OCI-LY7 (cell line): ENCODE results near the gene BOD1L1. TPM values are rescaled to one million over a fixed set of nuclear protein-coding genes. Genes with fewer than 3 reads are reported as not detected.

Experiments used
- BruUV-seq: library from RNA; stranded (reverse); fragments of 400-500 nt; replicated peaks from 2 replicates; lab custom pipeline; 2021; lab: Mats Ljungman, UMichigan
- CTCF ChIA-PET: fragments of 300-600 bp; sonication (Branson Sonifier 250); formaldehyde crosslinking; loops from one replicate; lab custom pipeline; 2022; ENCODE audit warnings: antibody characterized with exemption; ENCODE audit not compliant: unreplicated experiment; lab: Charles Lee
- POLR2A ChIA-PET: fragments of 300-600 bp; sonication (Branson Sonifier 250); formaldehyde crosslinking; loops from one replicate; lab custom pipeline; 2022; ENCODE audit warnings: antibody characterized with exemption; lab: Charles Lee
- DNase-seq: peaks from one replicate; pipeline ENCODE4 v3.0.0-alpha.2; 2015; ENCODE audit warnings: low spot score
- H2AFZ ChIP-seq: fragments of 200-600 bp; sonication (generic), shearing (Covaris generic); 2 replicates; pipeline ENCODE4 v1.6.1; 2014; ENCODE audit warnings: mild to moderate bottlenecking, antibody characterized with exemption, low read length, moderate library complexity
- H3K27ac ChIP-seq: fragments of 200-600 bp; sonication (generic); 2 replicates; pipeline ENCODE4 v1.5.1; 2014; ENCODE audit warnings: mixed run types, low read depth, mild to moderate bottlenecking, moderate library complexity, low read length, inconsistent platforms; ENCODE audit not compliant: poor library complexity, severe bottlenecking
- H3K36me3 ChIP-seq: fragments of 200-600 bp; sonication (generic); 2 replicates; pipeline ENCODE4 v1.6.1; 2014; ENCODE audit warnings: mild to moderate bottlenecking, antibody characterized with exemption, low read length, moderate library complexity, mixed read lengths; ENCODE audit not compliant: insufficient read depth
- H3K4me1 ChIP-seq: fragments of 200-600 bp; sonication (generic); 2 replicates; pipeline ENCODE4 v1.5.1; 2014; ENCODE audit warnings: mild to moderate bottlenecking, low read length; ENCODE audit not compliant: insufficient read depth, poor library complexity, severe bottlenecking
- H3K4me2 ChIP-seq: fragments of 200-600 bp; sonication (generic); 2 replicates; pipeline ENCODE4 v1.6.1; 2014; ENCODE audit warnings: mild to moderate bottlenecking, low read length
- H3K4me3 ChIP-seq: fragments of 200-600 bp; sonication (generic); 2 replicates; pipeline ENCODE4 v1.5.1; 2014; ENCODE audit warnings: mild to moderate bottlenecking, low read depth, low read length; ENCODE audit not compliant: poor library complexity, severe bottlenecking
- H3K79me2 ChIP-seq: fragments of 200-600 bp; sonication (generic); 2 replicates; pipeline ENCODE4 v1.6.1; 2016; ENCODE audit warnings: low read depth, mild to moderate bottlenecking, low read length, moderate library complexity, mixed read lengths; ENCODE audit not compliant: insufficient read depth
- H3K9me2 ChIP-seq: fragments of 200-600 bp; sonication (generic); 2 replicates; pipeline ENCODE4 v1.6.1; 2016; ENCODE audit warnings: mild to moderate bottlenecking, low read length, mixed read lengths; ENCODE audit not compliant: insufficient read depth
- H3K9me3 ChIP-seq: fragments of 200-600 bp; sonication (generic); 2 replicates; pipeline ENCODE4 v1.6.1; 2014; ENCODE audit warnings: mild to moderate bottlenecking, mixed run types, low read length, mixed read lengths
- H4K20me1 ChIP-seq: fragments of 200-600 bp; sonication (generic); 2 replicates; pipeline ENCODE4 v1.6.1; 2014; ENCODE audit warnings: mild to moderate bottlenecking, antibody characterized with exemption, low read length, moderate library complexity, mixed read lengths; ENCODE audit not compliant: insufficient read depth
- CTCF ChIP-seq: fragments of 200-600 bp; sonication (generic); conservative IDR thresholded peaks from 2 replicates; pipeline ENCODE4 v1.5.1; 2014; ENCODE audit warnings: mild to moderate bottlenecking, antibody characterized with exemption, low read length, moderate library complexity, mixed read lengths
- EZH2phosphoT487 ChIP-seq: fragments of 200-600 bp; sonication (generic); IDR thresholded peaks from 2 replicates; pipeline ENCODE4 v1.6.1; 2018; ENCODE audit warnings: low read depth, borderline replicate concordance, mild to moderate bottlenecking, mixed run types, antibody characterized with exemption, low read length, moderate library complexity, mixed read lengths
- intact Hi-C: fragments of 100-400 bp; cut with micrococcal nuclease; formaldehyde crosslinking; loops from one replicate; pipeline ENCODE4 v1.10.0; 2022; ENCODE audit not compliant: unreplicated experiment
- total RNA-seq, 2 experiments: library from RNA; depleted of rRNA in 1 of 2; stranded (reverse); fragments of >200 nt in 1 of 2; shearing (Covaris generic) in 1 of 2; gene quantifications; 2 replicates each; pipeline ENCODE4 v1.2.3, GENCODE V29; 2014 to 2022

BOD1L1 gene
- total RNA-seq, 2 experiments from 2014 or later: 24.0 to 49.6 TPM

DNA sequence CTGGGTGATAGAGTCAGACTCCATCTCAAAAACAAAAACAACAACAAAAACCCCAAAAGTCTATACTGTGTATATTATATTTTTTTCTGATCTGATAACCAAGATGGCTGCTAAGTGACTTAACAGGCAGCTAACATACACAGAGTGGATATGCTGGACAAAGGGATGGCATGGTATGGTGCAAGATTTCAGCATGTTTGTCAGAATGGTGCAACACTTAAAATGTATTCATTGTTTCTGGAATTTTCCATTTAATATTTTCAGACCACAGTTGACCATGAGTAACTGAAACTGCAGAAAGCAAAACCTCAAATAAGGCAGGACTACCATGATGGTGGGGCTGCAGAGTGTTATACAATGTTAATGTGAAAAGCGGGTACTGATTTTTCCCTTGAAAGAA, 6.1 kb upstream of the BOD1L1 start:
- intact Hi-C loops: no loop called here
- CTCF ChIA-PET: no interaction called here
- H3K9me2 ChIP-seq: no peaks in the 10 kb centered on the region

GRCh38 chr4:13627178-13627605, 333 bp downstream of the BOD1L1 start:
- TF ChIP-seq CTCF: no peak
- TF ChIP-seq EZH2phosphoT487: no peak
- Histone ChIP-seq H3K9me2 (no peaks in the 10 kb centered on the region), H4K20me1 (peaks cover 16% of the 10 kb centered on the region; the same call in 1 of the 2 replicates), H3K79me2 (peaks cover 54% of the 10 kb centered on the region), H3K4me1 (peaks cover 18% of the 10 kb centered on the region), H3K27ac (peak overlapping the region; percentile 56), H3K36me3 (peaks cover 12% of the 10 kb centered on the region), H2AFZ (peak overlapping the region; percentile 79; the same call in 1 of the 2 replicates), H3K4me2 (peak overlapping the region; percentile 95), H3K9me3 (no peaks in the 10 kb centered on the region), H3K4me3 (peak overlapping the region; percentile 98)
- ChIA-PET POLR2A (interaction anchor here (2.3 to 2.5 kb wide), 2 partner anchors 12 to 21 kb away, joined by 7 to 8 read pairs; no protein-coding TSS in a partner anchor), CTCF (no interaction called here)
- intact Hi-C loops: loop anchor here (5.0 kb wide), 1 partner anchor 1375 kb away; the partner anchor contains the start of gene CPEB2
- peak; percentile 55 for DNase-seq
- BruUV-seq: no TSS peak

More for the DNA sequence above, 6.1 kb upstream of the BOD1L1 start:
- no peaks in the 10 kb centered on the region for H3K9me3 ChIP-seq
- H3K79me2 ChIP-seq: peaks cover 1% of the 10 kb centered on the region; the same call in 1 of the 2 replicates
- POLR2A ChIA-PET: no interaction called here
- TF ChIP-seq EZH2phosphoT487: no peak
- no peak for TF ChIP-seq CTCF
- H3K4me1 ChIP-seq: peaks cover 3% of the 10 kb centered on the region
- no TSS peak for BruUV-seq
- no peaks in the 10 kb centered on the region for H4K20me1 ChIP-seq
- no peak overlapping the region for H3K4me2 ChIP-seq
- H3K4me3 ChIP-seq: no peak overlapping the region
- DNase-seq: no peak
- H3K36me3 ChIP-seq: no peaks in the 10 kb centered on the region
- no peak overlapping the region for H3K27ac ChIP-seq
- H2AFZ ChIP-seq: no peak overlapping the region
